Upper lobe of left lung (tissue), 6 donors: ENCODE measurements around the gene GNAS. TPM values are rescaled to one million over a fixed set of nuclear protein-coding genes. Genes with fewer than 3 reads are reported as not detected.

Experiments used
- ATAC-seq, 2 donors: fragments of 200-7000 bp; cut with Tn5 transposase; one replicate each; pipeline ENCODE4 v1.9.1; 2022; ENCODE audit warnings: mild to moderate bottlenecking in 2 of 2, moderate library complexity in 2 of 2; ENCODE audit not compliant: low FRiP score in 2 of 2
- DNase-seq, 2 donors: peaks; one replicate each; pipeline ENCODE4 v3.0.0-alpha.2; 2019 to 2020
- H3K27ac ChIP-seq, 4 donors: fragments of 200-600 bp; sonication (generic); one replicate each; pipeline ENCODE4 v1.5.1; 2016 to 2019
- H3K27me3 ChIP-seq, 4 donors: fragments of 200-600 bp; sonication (generic); one replicate each; pipeline ENCODE4 v1.5.1; 2017 to 2019
- H3K36me3 ChIP-seq, 4 donors: fragments of 200-600 bp; sonication (generic); one replicate each; pipeline ENCODE4 v1.5.1; 2016 to 2019
- H3K4me1 ChIP-seq, 4 donors: fragments of 200-600 bp; sonication (generic); one replicate each; pipeline ENCODE4 v1.5.1; 2018 to 2019
- H3K4me3 ChIP-seq, 4 donors: fragments of 200-600 bp; sonication (generic); one replicate each; pipeline ENCODE4 v1.5.1; 2017 to 2019; ENCODE audit warnings: mild to moderate bottlenecking in 2 of 4, moderate library complexity in 1 of 4
- H3K9me3 ChIP-seq, 4 donors: fragments of 200-600 bp; sonication (generic); one replicate each; pipeline ENCODE4 v1.5.1; 2018 to 2019
- EP300 ChIP-seq, 4 donors: sonication (generic); formaldehyde crosslinking; IDR thresholded peaks; one replicate each; pipeline ENCODE4 v1.5.1; 2017; ENCODE audit warnings: antibody characterized with exemption in 4 of 4, control low read depth in 2 of 4
- POLR2A ChIP-seq, 4 donors: fragments of 450-650 bp; IDR thresholded peaks; one replicate each; pipeline ENCODE4 v1.5.1; 2016 to 2017; ENCODE audit warnings: antibody characterized with exemption in 4 of 4, mild to moderate bottlenecking in 2 of 4
- POLR2AphosphoS5 ChIP-seq, 2 donors: sonication (generic); formaldehyde crosslinking; IDR thresholded peaks; one replicate each; pipeline ENCODE4 v1.5.1; 2017; ENCODE audit warnings: antibody characterized with exemption in 2 of 2
- WGBS, 2 donors: methylation state at CpG; one replicate each; pipeline ENCODE4 v1.1.5; 2017 to 2018; 5-methylcytosine and 5-hydroxymethylcytosine counted together
- small RNA-seq, 4 donors: library from RNA; depleted of rRNA; stranded (forward); fragments of <200 nt; gene quantifications; one replicate each; pipeline ENCODE3, GENCODE V24; 2016
- total RNA-seq, 6 donors: library from RNA; depleted of rRNA in 4 of 6; stranded (reverse); fragments of >200 nt in 4 of 6; gene quantifications; one replicate each; pipeline versions ENCODE4 v1.1.0 to v1.2.1, GENCODE V29; 2016 to 2021
- TF ChIP-seq, protein P1 (sequence below), 6 experiments: fragments of 450-650 bp in 4 of 6; fragments of 200-600 bp in 2 of 6; sonication (generic) in 2 of 6; IDR thresholded peaks; one replicate each; pipeline ENCODE4 v1.5.1; 2016 to 2019; ENCODE audit warnings: antibody characterized with exemption in 6 of 6
- donor health status: DM: no; HTN: no; CAD: no; lungs with moderate emphysema.
- donor health status: DM: no; HTN: yes; CAD: no; lungs with severe emphysema.

GNAS gene
- total RNA-seq, 6 donors from 2014 or later: 520 to 910 (median 811) TPM

DNA sequence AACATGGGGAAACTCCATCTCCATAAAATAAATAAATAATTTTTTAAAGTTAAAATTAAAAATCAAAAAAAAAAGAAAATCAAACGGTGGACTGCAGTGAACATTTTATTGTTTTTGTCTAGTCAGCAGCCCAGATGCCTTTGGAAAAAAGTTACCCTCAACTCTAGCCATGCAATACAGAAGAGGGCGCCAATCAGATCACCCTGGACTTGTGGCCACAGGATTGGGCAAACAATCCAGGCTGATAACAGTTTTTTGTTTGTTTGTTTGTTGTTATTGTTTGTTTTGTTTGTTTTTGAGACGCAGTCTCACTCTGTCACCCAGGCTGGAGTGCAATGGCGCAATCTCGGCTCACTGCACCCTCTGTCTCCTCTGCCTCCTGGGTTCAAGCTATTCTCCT lies 98.1 kb downstream of the GNAS start:
- H3K4me1 ChIP-seq: no peaks in the 10 kb centered on the region
- no peak for DNase-seq
- no peak for ATAC-seq
- H3K27ac ChIP-seq: no peak overlapping the region
- no peak overlapping the region for H3K4me3 ChIP-seq
- H3K36me3 ChIP-seq: no peaks in the 10 kb centered on the region
- whole genome bisulfite sequencing, 2 donors: 82 to 84% methylated on average over 5 of the region's 5 CpGs
- no peaks in the 10 kb centered on the region for H3K9me3 ChIP-seq
- H3K27me3 ChIP-seq: no peaks in the 10 kb centered on the region
- TF ChIP-seq EP300 (IDR thresholded peaks at IDR 0.05): no peak
- TF ChIP-seq, protein P1, sequence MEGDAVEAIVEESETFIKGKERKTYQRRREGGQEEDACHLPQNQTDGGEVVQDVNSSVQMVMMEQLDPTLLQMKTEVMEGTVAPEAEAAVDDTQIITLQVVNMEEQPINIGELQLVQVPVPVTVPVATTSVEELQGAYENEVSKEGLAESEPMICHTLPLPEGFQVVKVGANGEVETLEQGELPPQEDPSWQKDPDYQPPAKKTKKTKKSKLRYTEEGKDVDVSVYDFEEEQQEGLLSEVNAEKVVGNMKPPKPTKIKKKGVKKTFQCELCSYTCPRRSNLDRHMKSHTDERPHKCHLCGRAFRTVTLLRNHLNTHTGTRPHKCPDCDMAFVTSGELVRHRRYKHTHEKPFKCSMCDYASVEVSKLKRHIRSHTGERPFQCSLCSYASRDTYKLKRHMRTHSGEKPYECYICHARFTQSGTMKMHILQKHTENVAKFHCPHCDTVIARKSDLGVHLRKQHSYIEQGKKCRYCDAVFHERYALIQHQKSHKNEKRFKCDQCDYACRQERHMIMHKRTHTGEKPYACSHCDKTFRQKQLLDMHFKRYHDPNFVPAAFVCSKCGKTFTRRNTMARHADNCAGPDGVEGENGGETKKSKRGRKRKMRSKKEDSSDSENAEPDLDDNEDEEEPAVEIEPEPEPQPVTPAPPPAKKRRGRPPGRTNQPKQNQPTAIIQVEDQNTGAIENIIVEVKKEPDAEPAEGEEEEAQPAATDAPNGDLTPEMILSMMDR (IDR thresholded peaks at IDR 0.05): no peak
- no peak for TF ChIP-seq POLR2AphosphoS5 (IDR thresholded peaks at IDR 0.05)
- no peak for TF ChIP-seq POLR2A (IDR thresholded peaks at IDR 0.05)

DNA sequence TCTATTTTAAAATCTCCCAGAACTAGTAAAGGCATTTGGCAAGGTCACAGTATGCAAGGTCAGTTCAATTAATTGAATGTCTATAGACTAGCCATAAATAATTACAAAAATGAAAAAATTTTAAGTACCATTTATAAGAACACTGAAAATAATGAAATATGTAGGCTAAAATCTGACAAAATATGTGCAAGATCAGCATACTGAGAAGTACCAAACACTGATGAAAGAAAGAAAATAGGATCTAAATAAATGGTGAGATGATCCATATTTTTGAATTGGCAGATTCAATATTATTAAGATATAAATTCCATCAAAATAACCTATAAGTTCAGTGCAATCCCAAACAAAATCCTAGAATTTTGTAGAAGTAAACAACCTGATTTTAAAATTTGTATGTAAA lies 100.5 kb downstream of the GNAS start:
- no peak for ATAC-seq
- Histone ChIP-seq H3K36me3 (no peaks in the 10 kb centered on the region), H3K27ac (no peak overlapping the region), H3K9me3 (no peaks in the 10 kb centered on the region), H3K27me3 (no peaks in the 10 kb centered on the region), H3K4me3 (no peak overlapping the region), H3K4me1 (no peaks in the 10 kb centered on the region)
- no peak for DNase-seq
- TF ChIP-seq POLR2AphosphoS5 (IDR thresholded peaks at IDR 0.05): no peak
- TF ChIP-seq, protein P1 (IDR thresholded peaks at IDR 0.05): no peak
- TF ChIP-seq POLR2A (IDR thresholded peaks at IDR 0.05): no peak
- no peak for TF ChIP-seq EP300 (IDR thresholded peaks at IDR 0.05)

DNA sequence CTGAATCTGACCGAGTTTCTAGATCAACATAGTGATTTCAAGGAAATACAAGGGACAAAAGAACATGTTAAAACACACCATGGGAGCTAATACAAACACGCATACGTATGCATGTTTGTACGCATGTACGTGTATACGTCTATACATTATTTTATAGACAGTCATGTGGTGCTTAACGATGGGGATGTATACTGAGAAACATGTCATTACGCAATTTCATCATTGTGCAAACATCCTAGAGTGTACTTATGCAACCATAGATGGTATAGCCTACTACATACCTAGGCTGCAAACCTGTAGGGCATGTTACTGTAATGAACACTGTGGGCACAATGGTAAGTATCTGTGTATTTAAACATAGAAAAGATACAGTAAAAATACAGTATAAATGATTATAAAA lies 103.6 kb downstream of the GNAS start:
- Histone ChIP-seq H3K36me3 (no peaks in the 10 kb centered on the region), H3K27ac (no peak overlapping the region), H3K9me3 (no peaks in the 10 kb centered on the region), H3K4me3 (no peak overlapping the region), H3K4me1 (no peaks in the 10 kb centered on the region), H3K27me3 (no peaks in the 10 kb centered on the region)
- WGBS, 2 donors: 65 to 76% methylated on average over 8 of the region's 8 CpGs
- TF ChIP-seq POLR2AphosphoS5 (IDR thresholded peaks at IDR 0.05): no peak
- no peak for TF ChIP-seq POLR2A (IDR thresholded peaks at IDR 0.05)
- TF ChIP-seq, protein P1 (IDR thresholded peaks at IDR 0.05): no peak
- DNase-seq (no peak), ATAC-seq (no peak)

DNA sequence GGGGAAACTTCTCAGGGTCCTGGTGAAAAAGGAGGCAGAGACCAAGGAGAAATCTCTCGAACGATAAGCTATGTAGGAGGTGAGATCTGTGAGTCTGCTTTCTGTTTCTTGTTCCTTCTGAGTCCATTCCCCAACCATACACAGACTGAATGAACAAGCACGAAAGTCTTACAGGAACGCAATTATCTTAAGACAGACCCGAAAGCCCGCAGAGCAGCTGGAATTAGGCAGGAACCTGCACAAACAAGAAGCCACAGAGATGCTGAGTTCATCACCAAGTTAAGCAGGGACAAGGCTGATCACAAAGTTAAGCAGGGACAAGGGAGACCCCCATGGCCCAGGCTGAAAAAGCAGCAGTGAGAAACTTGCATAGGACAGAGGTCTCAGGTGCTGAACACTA lies 107.1 kb downstream of the GNAS start:
- no peak overlapping the region for H3K27ac ChIP-seq
- no peak for TF ChIP-seq EP300 (IDR thresholded peaks at IDR 0.05)
- TF ChIP-seq POLR2A (IDR thresholded peaks at IDR 0.05): no peak
- TF ChIP-seq POLR2AphosphoS5 (IDR thresholded peaks at IDR 0.05): no peak
- TF ChIP-seq, protein P1 (IDR thresholded peaks at IDR 0.05): no peak
- no peaks in the 10 kb centered on the region for H3K4me1 ChIP-seq
- no peak overlapping the region for H3K4me3 ChIP-seq
- ATAC-seq (no peak), DNase-seq (no peak)
- no peaks in the 10 kb centered on the region for H3K36me3 ChIP-seq
- 84 to 89% methylated on average over 6 of the region's 6 CpGs for WGBS, 2 donors
- H3K27me3 ChIP-seq: no peaks in the 10 kb centered on the region
- no peaks in the 10 kb centered on the region for H3K9me3 ChIP-seq

Small RNA genes within 50 kb of the gene (small RNA-seq; reads per million reads assigned to genes)
- gene MIR298: 0 reads per million in 4 donors
- 0 reads per million in 4 donors for gene RF02127
- gene RF02128: 0 reads per million in 4 donors
- gene RF02130: 0 reads per million in 4 donors
- gene RF02131: 0 reads per million in 4 donors

Other genes starting within 250 kb of the GNAS start
- gene STX16, start 201.4 kb upstream of the GNAS start, total RNA-seq: 100 to 1,000 TPM in 1 of 6 donors, 10 to 100 TPM in 5; 42.1 to 469 (median 64.7) TPM
- gene NPEPL1, start 159.9 kb upstream of the GNAS start, total RNA-seq: 100 to 1,000 TPM in 1 of 6 donors, 10 to 100 TPM in 5; 19.4 to 198 (median 50.9) TPM
- 1 to 10 TPM in 1 of 6 donors, under 1 TPM in 4, not detected in 1; 0.30 to 2.1 (median 0.54) TPM for gene GNAS-AS1, start 1.8 kb upstream of the GNAS start, total RNA-seq
- 10 to 100 TPM; 42.3 to 99.5 (median 48.7) TPM for gene NELFCD, start 128.5 kb downstream of the GNAS start, total RNA-seq
- gene CTSZ, start 154.5 kb downstream of the GNAS start, total RNA-seq: 100 to 1,000 TPM; 196 to 503 (median 397) TPM
- 1 to 10 TPM; 1.5 to 9.3 (median 2.6) TPM for gene TUBB1, start 166.7 kb downstream of the GNAS start, total RNA-seq
- 10 to 100 TPM; 18.9 to 75.0 (median 32.3) TPM for gene ATP5F1E, start 179.6 kb downstream of the GNAS start, total RNA-seq
- 10 to 100 TPM in 5 of 6 donors, 1 to 10 TPM in 1; 5.2 to 77.1 (median 46.0) TPM for gene PRELID3B, start 190.1 kb downstream of the GNAS start, total RNA-seq